Stimulated activated CD4-positive, alpha-beta T cell treated with anti-CD3 and anti-CD28 coated beads, Interleukin-1b, Interleukin-23, amount 100 ng/mL, for 4 hours (primary cell): ENCODE measurements around the gene KLRD1.
"Not testable (repeated sequence)": the region's sequence is repeated elsewhere in the genome, so short reads cannot be mapped to it uniquely, and the experiment has no call there.

ENCODE experiments used
- DNase-seq, 2 donors: peaks; one replicate each; pipeline ENCODE4 v3.0.0-alpha.2; 2020; ENCODE audit warnings: low read depth in 2 of 2

Gene KLRD1, protein sequence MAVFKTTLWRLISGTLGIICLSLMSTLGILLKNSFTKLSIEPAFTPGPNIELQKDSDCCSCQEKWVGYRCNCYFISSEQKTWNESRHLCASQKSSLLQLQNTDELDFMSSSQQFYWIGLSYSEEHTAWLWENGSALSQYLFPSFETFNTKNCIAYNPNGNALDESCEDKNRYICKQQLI

DNA sequence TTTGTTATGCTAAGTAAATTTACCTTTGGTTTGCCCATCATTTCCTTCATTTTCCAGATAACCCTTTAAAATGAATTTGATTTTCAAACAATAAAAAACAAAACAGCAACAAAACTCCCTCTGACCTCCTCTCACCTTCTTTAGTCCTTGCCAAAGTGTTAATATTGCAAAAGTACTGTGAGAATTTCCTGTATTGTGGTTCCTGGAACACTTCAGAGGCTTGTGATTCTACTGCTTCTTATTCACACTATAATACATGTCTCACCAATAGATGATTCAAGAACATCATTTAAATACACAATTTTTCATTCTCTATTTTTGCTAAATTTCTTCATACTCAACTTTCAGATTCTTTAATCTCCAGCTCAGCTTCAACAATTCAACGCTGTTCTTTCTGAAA lies at the start of gene KLRD1:
Gene KLRD1, plus strand, starts transcription at position 241 of the 400 bp plus-strand sequence. CDS start 208 bp downstream, outside the sequence.
- DNase-seq = no peak

GRCh38 chr12:10260927-10261326 lies 46.7 kb upstream of the KLRD1 start:
- no peak for DNase-seq

DNA sequence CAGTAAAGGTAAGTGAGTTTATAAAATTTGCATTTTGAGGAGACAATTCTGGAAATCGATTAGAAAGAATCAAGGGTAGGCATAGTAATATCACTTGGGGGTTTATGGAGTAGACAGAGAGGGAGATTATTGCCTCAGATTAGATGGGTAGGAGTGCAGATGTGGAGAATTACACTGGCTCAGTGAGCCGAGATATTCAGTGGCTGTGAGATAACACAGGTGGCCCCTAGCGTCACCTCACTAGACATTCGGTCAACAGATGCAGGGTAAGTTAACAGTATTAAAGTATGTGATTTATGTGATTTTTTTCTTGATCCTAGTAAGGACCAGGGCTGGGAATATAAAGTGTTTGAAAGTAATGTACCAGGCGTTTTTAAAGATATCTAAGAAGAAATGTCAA lies 39.6 kb upstream of the KLRD1 start:
- no peak for DNase-seq

- no peak for DNase-seq
Measured at GRCh38 chr12:10272467-10272866, 35.2 kb upstream of the KLRD1 start.

DNA sequence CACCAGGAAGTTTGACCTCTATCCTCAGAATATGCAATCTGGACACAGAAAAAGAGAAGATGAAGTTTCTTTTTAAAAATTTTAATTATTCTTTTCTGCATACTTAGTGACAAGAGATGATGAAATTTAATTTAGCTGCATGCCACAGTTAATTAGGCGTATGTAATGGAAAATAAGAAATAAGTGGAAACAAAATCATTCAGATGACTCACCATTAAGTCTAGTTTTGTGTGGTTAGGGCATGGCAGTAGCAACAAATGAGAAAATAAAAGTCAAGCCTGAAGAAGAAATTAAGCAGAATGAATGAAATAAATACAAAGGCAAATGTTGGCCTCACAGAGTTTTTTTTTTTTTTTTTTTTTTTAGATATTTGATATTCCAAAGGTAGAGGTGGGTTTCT lies 30.9 kb upstream of the KLRD1 start:
- no peak for DNase-seq

DNA sequence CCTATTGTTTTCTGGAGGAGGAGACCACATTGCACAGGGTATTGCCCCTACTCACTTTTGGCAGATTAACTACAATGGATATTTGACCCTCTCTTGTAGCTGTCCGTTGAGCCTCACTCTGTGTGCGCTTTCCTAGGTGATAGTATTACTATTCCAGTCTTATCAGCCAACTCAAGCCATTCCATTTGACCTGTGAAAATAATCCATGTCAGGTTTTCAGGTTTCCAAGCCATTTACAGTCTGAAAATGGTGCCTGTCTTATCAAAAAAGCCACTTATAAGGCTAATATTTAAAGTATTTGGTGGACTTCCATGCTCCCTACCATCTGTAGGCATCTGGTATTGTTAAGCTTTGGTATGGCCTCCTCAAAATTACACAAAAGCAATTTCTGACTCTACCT lies 29.6 kb upstream of the KLRD1 start:
- DNase-seq = no peak

DNA sequence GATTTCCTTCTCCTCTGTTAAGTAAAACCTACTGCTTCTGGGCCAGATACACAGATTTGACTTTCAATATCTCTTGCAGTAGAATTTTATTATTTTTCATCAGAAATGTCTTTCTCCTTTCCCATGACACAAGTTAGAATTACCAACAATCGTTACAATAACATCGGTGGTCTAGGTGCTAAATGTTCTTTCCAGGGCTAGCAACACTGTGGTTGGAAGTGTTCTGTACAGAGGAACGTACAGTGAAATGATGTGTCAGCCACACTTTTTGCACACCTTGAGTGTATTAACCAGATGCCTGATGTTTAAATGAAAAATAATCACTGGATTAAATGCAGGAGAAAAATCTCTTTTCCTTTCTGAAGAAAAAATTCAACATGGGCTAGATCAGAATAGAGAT lies 27.7 kb upstream of the KLRD1 start:
- DNase-seq = no peak

DNA sequence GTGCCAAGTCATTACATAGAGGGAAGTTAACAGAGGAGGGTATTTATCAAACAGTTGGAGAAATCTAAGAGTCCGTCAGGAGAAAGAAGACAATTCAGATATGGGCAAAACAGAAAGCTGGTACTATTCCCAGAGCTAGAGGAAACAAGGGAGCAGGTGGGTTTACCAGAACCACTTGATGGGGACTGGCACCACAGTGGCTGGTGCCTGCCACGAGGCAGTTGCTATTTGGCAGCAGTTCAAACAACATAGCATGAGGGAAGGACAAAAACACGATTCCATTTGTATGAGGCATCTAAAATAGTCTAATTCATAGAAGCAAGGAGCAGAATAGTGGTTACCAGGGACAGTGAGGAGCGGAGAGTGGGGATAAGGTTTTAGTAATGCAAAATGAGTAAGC lies 24.6 kb upstream of the KLRD1 start:
- DNase-seq = no peak

- DNase-seq = no peak
Measured at GRCh38 chr12:10285919-10286318, 21.8 kb upstream of the KLRD1 start.

- no peak for DNase-seq
Measured at GRCh38 chr12:10289005-10289754, 18.5 kb upstream of the KLRD1 start.

GRCh38 chr12:10291030-10291429 lies 16.6 kb upstream of the KLRD1 start:
- no peak for DNase-seq

- DNase-seq = no peak
Measured at GRCh38 chr12:10293151-10293550, 14.5 kb upstream of the KLRD1 start.

DNA sequence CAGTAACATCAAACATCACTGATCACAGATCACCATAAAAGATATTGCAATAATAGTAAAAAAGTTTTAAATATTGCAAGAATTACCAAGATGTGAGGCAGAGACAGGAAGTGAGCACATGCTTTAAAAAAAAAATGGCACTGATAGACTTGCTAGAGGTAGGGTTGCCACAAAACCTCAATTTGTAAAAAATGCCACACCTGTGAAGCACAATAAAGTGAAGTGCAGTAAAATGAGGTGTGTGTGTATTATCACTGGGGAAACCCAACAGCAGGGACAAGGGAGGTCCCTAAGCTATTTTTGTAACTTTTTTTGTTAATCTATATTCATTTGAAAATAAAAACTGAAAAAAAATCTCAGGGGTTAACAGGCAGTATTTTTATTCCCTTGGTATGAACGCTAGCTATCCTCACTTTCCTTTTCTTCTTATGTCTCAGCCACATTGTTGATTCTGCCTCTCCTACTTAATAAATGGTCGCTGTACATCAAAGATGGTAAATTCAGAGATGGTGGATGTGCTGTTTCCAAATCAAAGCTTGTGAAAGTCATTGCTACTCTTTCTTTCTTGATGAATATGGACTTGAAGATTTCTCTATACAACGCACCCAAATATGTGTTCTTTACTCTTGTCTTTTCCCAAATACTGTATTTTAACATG lies 14.0 kb upstream of the KLRD1 start:
- no peak for DNase-seq

GRCh38 chr12:10301103-10301502 lies 6.6 kb upstream of the KLRD1 start:
- no peak for DNase-seq

DNA sequence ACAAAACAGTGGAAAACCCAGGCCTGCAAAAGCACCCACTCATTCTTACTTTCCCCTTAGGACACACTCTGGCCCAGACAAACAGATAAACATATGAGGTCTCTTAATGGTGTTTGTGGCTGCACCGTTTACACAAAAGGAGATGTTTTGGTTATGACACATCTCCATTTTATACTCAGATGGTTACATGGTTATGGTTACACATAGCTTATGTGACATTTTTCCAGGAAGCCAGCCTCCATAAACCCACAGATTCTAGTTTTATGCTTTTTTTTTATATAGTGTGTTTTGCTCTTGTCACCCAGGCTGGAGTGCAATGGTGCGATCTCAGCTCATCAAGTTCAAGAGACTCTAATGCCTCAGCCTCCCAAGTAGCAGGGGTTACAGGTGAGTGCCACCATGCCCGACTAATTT lies 3.5 kb upstream of the KLRD1 start:
- no peak for DNase-seq

- no peak for DNase-seq
Measured at GRCh38 chr12:10305411-10305810, 2.3 kb upstream of the KLRD1 start.

DNA sequence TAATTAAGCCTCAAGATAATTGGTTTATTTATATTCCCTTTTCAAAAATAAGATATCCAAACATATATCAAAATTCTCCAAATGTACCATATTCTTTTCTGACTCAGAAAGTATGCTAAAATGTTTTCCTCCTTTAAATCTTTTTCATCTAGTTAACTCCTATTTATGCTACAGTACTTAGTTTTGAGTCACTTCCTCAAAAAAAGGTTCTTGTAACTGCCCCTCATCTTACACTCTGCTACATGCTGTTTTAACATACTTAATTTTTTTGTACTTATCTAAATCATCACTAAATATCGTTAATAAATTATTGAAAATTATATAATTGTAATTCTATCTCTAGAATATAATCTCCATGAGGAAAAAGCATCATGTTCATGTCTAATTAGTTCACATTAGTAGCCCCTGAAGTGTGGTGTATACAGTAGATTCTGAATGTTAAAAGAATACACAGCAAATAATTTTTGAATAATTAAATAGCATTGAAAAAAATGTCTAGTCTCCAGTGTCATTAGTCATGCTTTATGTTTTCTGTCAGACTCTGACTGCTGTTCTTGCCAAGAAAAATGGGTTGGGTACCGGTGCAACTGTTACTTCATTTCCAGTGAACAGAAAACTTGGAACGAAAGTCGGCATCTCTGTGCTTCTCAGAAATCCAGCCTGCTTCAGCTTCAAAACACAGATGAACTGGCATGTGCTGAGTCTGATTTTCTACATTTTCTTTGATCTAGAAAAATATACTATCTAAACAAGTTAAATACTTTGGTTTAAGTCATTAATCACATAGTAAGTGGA lies 3.5 kb downstream of the KLRD1 start:
- DNase-seq = no peak

DNA sequence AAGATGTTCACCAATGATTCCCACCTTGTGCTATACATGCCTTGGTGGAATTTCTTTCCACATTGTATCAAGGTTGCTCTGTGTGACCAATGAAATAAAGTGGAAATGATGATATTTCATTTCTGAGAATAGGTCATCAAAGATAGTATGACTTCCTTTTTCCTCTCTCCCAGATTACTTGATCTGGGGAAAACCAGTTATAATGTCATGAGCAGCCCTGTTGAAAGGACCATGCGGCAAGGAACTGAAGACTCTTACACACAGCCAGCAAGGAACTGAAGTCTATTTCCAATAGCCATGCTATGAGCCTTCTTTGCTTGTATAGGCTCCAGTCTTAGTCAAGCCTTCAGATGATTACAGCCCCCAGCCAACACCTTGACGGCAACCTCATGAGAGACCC lies 11.7 kb downstream of the KLRD1 start:
- no peak for DNase-seq

GRCh38 chr12:10320643-10321042 lies 13.0 kb downstream of the KLRD1 start:
- DNase-seq = no peak

- DNase-seq = not testable (repeated sequence)
Measured at GRCh38 chr12:10328691-10329090, 21.0 kb downstream of the KLRD1 start.

DNA sequence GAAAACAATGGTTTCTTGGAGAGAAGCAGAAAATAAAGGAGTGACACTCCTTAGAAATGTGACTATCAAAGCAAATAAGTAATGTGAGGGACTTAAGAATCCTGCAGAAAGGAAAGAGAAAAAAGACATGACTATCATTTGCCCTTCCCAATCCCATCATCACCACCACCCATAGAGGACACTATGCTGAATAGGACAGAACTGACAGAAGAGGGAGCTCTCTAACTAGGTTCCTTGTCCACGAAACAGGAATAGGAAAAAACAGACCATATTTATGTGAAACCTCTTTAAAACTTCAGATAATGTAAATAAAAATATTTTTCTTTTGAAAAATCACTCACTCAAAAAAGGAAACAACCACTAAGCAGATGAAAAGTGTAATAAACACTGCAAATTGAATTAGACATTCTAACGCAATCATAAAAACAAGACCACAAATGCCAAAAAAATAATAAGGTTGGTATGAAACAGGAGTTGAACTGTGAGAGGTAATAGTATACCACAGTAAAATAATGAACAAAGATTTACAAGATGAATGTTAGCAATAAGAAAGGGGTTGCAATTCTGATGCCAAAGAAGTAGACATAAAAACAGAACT lies 24.1 kb downstream of the KLRD1 start:
- no peak for DNase-seq

- DNase-seq = not testable (repeated sequence)
Measured at GRCh38 chr12:10336196-10336595, 28.5 kb downstream of the KLRD1 start.
